ENCODE data around the gene DMKN. TPM values are rescaled to one million over a fixed set of nuclear protein-coding genes. Genes with fewer than 3 reads are reported as not detected.
A peak's percentile ranks its signal among the peaks of the same experiment; 100 is the strongest.

The DMKN gene
- total and polyA plus RNA-seq, 8 donors, result 92.5 to 140 (median 111) TPM

DNA sequence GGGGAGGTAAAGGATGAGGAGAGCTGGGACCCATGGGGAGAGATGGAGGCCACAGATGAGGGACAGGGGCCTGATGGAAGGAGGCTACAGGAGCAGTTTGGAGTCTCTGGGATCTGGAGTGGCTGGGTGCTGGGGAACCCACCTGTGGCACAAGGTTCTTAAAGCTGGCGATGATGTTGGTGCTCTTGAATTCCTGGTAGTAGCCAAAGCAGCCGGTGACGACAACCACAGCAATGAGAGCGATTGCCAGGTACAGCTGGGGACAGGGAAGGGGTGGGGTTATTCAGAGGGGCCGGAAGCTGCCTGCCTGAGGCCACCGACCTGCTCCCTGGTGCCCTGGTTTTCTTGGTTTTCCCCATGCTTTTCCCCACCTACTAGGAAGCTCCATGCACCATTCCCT, 47.2 kb upstream of the DMKN start:
- no peaks in the 10 kb centered on the region for H3K36me3 ChIP-seq
- intact Hi-C loops (cut with DNase I), result no loop called here
- no peaks in the 10 kb centered on the region for H3K9me3 ChIP-seq
- H3K4me3 ChIP-seq, result no peak overlapping the region
- H3K27ac ChIP-seq, result no peak overlapping the region
- H3K4me1 ChIP-seq, result peaks cover 0 to 8% of the 10 kb centered on the region in 2 donors
- DNase-seq, result no peak
- H3K27me3 ChIP-seq, result peaks cover 13 to 91% of the 10 kb centered on the region in 2 donors
- TF ChIP-seq, protein P1, sequence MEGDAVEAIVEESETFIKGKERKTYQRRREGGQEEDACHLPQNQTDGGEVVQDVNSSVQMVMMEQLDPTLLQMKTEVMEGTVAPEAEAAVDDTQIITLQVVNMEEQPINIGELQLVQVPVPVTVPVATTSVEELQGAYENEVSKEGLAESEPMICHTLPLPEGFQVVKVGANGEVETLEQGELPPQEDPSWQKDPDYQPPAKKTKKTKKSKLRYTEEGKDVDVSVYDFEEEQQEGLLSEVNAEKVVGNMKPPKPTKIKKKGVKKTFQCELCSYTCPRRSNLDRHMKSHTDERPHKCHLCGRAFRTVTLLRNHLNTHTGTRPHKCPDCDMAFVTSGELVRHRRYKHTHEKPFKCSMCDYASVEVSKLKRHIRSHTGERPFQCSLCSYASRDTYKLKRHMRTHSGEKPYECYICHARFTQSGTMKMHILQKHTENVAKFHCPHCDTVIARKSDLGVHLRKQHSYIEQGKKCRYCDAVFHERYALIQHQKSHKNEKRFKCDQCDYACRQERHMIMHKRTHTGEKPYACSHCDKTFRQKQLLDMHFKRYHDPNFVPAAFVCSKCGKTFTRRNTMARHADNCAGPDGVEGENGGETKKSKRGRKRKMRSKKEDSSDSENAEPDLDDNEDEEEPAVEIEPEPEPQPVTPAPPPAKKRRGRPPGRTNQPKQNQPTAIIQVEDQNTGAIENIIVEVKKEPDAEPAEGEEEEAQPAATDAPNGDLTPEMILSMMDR (IDR thresholded peaks at IDR 0.05), result no peak
- no peak for ATAC-seq

DNA sequence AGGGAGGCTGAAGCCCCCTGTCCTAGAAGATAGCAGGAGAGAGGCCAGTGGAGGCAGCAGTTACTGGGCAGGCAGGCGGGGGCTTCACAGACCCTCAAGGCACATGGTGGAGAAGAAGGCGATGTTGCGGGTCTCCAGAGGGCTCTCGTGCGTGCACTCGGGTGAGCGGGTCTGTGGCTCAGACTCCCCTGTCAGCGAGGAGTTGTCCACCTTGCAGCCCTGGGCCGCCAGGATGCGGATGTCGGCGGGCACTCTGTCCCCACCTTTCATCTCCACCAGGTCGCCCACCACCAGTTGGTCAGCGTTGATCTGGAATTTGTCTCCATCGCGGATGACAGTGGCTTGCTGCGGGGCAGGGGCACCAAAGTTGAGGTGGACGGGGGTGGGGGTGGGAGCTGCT, 46.8 kb upstream of the DMKN start:
- H3K4me1 ChIP-seq, result peaks cover 0 to 8% of the 10 kb centered on the region in 2 donors
- DNase-seq (no peak), ATAC-seq (no peak)
- TF ChIP-seq, protein P1 (IDR thresholded peaks at IDR 0.05), result no peak
- H3K36me3 ChIP-seq, result no peaks in the 10 kb centered on the region
- H3K27ac ChIP-seq, result no peak overlapping the region
- no peaks in the 10 kb centered on the region for H3K9me3 ChIP-seq
- no peak overlapping the region for H3K4me3 ChIP-seq
- peaks cover 13 to 91% of the 10 kb centered on the region in 2 donors for H3K27me3 ChIP-seq
- intact Hi-C loops (cut with DNase I), result no loop called here

DNA sequence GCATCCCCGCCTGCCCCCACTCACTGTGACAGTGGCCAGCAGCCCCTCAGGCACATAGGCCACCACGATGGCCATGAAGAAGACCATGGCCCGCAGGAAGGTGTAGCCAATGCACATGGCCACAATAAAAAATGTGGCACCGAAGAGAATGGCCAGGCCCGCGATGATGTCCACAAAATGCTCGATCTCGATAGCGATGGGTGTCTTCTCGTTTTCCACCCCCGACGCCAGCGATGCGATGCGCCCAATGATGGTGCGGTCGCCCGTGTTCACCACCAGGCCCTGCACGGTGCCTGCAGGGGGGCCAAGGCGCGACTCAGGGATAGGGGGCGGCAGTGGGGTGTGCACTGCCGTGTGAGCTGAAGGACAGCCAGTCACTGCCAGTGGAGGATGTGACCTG, 46.3 kb upstream of the DMKN start:
- TF ChIP-seq, protein P1 (IDR thresholded peaks at IDR 0.05), result no peak
- intact Hi-C loops (cut with DNase I), result no loop called here
- peaks cover 13 to 90% of the 10 kb centered on the region in 2 donors for H3K27me3 ChIP-seq
- no peak for ATAC-seq
- no peak for DNase-seq
- H3K36me3 ChIP-seq, result no peaks in the 10 kb centered on the region
- no peak overlapping the region for H3K4me3 ChIP-seq
- no peaks in the 10 kb centered on the region for H3K9me3 ChIP-seq
- H3K27ac ChIP-seq, result no peak overlapping the region
- peaks cover 0 to 8% of the 10 kb centered on the region in 2 donors for H3K4me1 ChIP-seq

DNA sequence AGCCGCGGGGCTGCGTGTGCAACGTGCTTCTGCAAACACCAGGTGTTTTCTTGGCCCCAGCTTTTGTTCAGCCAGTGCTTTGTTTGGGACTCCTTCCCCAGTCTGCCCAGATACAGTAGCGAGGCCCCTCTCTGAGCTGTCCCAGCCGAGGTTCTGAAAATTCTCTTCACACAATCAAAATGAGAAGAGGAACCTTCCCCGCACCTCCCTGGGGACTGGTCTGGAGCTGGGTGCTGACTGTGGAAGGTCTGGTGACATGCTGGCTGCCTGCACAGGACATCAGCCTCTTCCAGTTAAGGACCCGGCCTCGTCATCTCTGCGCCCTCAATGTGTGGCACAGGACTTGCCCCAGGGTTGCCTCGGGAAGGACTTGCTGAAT, 45.8 kb upstream of the DMKN start:
- Histone ChIP-seq H3K27me3 (peaks cover 13 to 85% of the 10 kb centered on the region in 2 donors), H3K27ac (no peak overlapping the region), H3K36me3 (no peaks in the 10 kb centered on the region), H3K9me3 (no peaks in the 10 kb centered on the region), H3K4me3 (no peak overlapping the region), H3K4me1 (peaks cover 0 to 8% of the 10 kb centered on the region in 2 donors)
- DNase-seq, result no peak
- intact Hi-C loops (cut with DNase I), result no loop called here
- no peak for ATAC-seq
- TF ChIP-seq, protein P1 (IDR thresholded peaks at IDR 0.05), result no peak

DNA sequence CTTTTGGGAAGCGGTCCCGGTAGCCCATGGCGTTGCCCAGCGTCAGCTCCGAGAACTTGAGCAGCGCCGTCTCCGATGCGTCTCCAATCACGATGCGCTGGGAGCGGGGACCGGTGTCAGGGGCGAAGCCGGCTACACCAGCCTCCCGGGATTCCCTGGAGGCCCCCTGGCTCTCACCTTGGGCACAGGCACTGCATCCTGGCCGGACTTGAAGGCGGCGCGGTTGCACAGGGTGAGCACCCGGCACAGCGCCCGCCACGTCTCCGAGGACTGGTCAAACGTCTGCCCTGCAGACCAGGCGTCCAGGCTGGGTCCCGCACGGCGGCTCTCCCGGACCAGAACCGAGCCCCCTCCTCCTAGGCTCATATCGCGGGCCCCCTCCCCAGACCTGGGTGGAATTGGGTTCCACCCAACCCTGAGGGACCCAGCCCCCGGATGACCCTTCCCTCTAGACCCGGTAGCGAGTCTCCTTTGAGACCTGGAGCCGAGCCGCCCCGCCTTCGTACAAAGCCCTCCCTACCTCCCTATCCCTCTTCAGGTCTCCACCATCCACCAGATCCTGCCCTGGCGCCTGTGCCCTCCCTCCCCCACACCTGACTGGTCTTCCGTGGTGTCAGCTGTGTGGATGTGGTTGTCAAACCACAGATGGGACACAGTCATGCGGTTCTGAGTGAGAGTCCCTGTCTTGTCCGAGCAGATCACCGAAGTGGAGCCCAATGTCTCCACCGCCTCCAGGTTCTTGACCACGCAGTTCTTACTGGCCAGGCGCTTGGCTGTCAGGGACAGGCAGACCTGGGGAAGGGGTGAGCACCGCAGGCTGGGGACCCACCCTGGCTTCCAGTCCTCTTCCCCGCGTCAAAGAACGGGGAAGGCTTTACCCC, 45.2 kb upstream of the DMKN start:
- Histone ChIP-seq H3K27ac (no peak overlapping the region), H3K4me3 (peak overlapping the region; percentile 15 to 34), H3K9me3 (no peaks in the 10 kb centered on the region), H3K27me3 (peaks cover 13 to 79% of the 10 kb centered on the region in 2 donors), H3K4me1 (peaks cover 0 to 8% of the 10 kb centered on the region in 2 donors), H3K36me3 (no peaks in the 10 kb centered on the region)
- intact Hi-C loops (cut with DNase I), result no loop called here
- TF ChIP-seq, protein P1 (IDR thresholded peaks at IDR 0.05), result no peak
- ATAC-seq (no peak), DNase-seq (peak in 1 of 4 donors; percentile 42)
